ENCODE results near the gene MRTFB. TPM values are rescaled to one million over a fixed set of nuclear protein-coding genes. Genes with fewer than 3 reads are reported as not detected.
"Not testable (repeated sequence)": the region's sequence is repeated elsewhere in the genome, so short reads cannot be mapped to it uniquely, and the experiment has no call there.

Gene MRTFB
- total RNA-seq, 1 experiment from 2014 or later, result 29.5 TPM

GRCh38 chr16:14120335-14120734, 49.2 kb downstream of the MRTFB start:
- Histone ChIP-seq H3K27me3 (replicated peaks; ENCODE audit: control insufficient read depth, insufficient read depth, low read length) (no peaks in the 10 kb centered on the region), H3K36me3 (ENCODE audit: control insufficient read depth, insufficient read depth, low read length) (no peaks in the 10 kb centered on the region), H3K4me1 (no peaks in the 10 kb centered on the region), H3K9me3 (no peaks in the 10 kb centered on the region), H3K4me3 (ENCODE audit: low read depth, low read length) (no peak overlapping the region)
- intact Hi-C loops (cut with micrococcal nuclease; ENCODE audit: unreplicated experiment), result no loop called here
- Mint-ChIP-seq H3K4me1 (ENCODE audit: low read depth, unreplicated experiment) (peaks cover 7% of the 10 kb centered on the region), H3K4me3 (ENCODE audit: unreplicated experiment) (no peak overlapping the region), H3K36me3 (ENCODE audit: insufficient read depth, unreplicated experiment) (peaks cover 4% of the 10 kb centered on the region), H3K27me3 (ENCODE audit: insufficient read depth, unreplicated experiment) (no peaks in the 10 kb centered on the region), H3K27ac (ENCODE audit: unreplicated experiment) (no peak overlapping the region), H3K9me3 (ENCODE audit: unreplicated experiment) (no peaks in the 10 kb centered on the region)
- BruUV-seq (replicated peaks), result no TSS peak
- no peak for TF ChIP-seq CTCF (IDR thresholded peaks at IDR 0.05; ENCODE audit: insufficient read depth in 1 of 2, low read depth in 1 of 2, low read length in 1 of 2, severe bottlenecking in 1 of 2, unreplicated experiment in 1 of 2)
- no peak for DNase-seq
- POLR2A ChIA-PET, result no interaction called here
- CTCF ChIA-PET, result no interaction called here

GRCh38 chr16:14121142-14121541, 50.0 kb downstream of the MRTFB start:
- no peaks in the 10 kb centered on the region for H3K36me3 ChIP-seq (ENCODE audit: control insufficient read depth, insufficient read depth, low read length)
- no peak for DNase-seq
- no peaks in the 10 kb centered on the region for H3K4me1 ChIP-seq
- no peak overlapping the region for H3K4me3 ChIP-seq (ENCODE audit: low read depth, low read length)
- H3K9me3 Mint-ChIP-seq (ENCODE audit: unreplicated experiment), result no peaks in the 10 kb centered on the region
- intact Hi-C loops (cut with micrococcal nuclease; ENCODE audit: unreplicated experiment), result no loop called here
- TF ChIP-seq CTCF (IDR thresholded peaks at IDR 0.05; ENCODE audit: insufficient read depth in 1 of 2, low read depth in 1 of 2, low read length in 1 of 2, severe bottlenecking in 1 of 2, unreplicated experiment in 1 of 2), result no peak
- H3K4me1 Mint-ChIP-seq (ENCODE audit: low read depth, unreplicated experiment), result peaks cover 7% of the 10 kb centered on the region
- H3K4me3 Mint-ChIP-seq (ENCODE audit: unreplicated experiment), result no peak overlapping the region
- H3K27me3 ChIP-seq (replicated peaks; ENCODE audit: control insufficient read depth, insufficient read depth, low read length), result no peaks in the 10 kb centered on the region
- H3K9me3 ChIP-seq, result no peaks in the 10 kb centered on the region; the same call in 1 of the 2 replicates
- ChIA-PET POLR2A (no interaction called here), CTCF (no interaction called here)
- no peaks in the 10 kb centered on the region for H3K27me3 Mint-ChIP-seq (ENCODE audit: insufficient read depth, unreplicated experiment)
- H3K27ac Mint-ChIP-seq (ENCODE audit: unreplicated experiment), result no peak overlapping the region
- H3K36me3 Mint-ChIP-seq (ENCODE audit: insufficient read depth, unreplicated experiment), result peaks cover 4% of the 10 kb centered on the region
- BruUV-seq (replicated peaks), result no TSS peak

- no TSS peak for BruUV-seq (replicated peaks)
- no peaks in the 10 kb centered on the region for H3K9me3 Mint-ChIP-seq (ENCODE audit: unreplicated experiment)
- H3K4me3 Mint-ChIP-seq (ENCODE audit: unreplicated experiment), result no peak overlapping the region
- no peak for TF ChIP-seq CTCF (IDR thresholded peaks at IDR 0.05; ENCODE audit: insufficient read depth in 1 of 2, low read depth in 1 of 2, low read length in 1 of 2, severe bottlenecking in 1 of 2, unreplicated experiment in 1 of 2)
- no peaks in the 10 kb centered on the region for H3K4me1 ChIP-seq
- no peaks in the 10 kb centered on the region for H3K27me3 ChIP-seq (replicated peaks; ENCODE audit: control insufficient read depth, insufficient read depth, low read length)
- no peak for DNase-seq
- peaks cover 7% of the 10 kb centered on the region for H3K4me1 Mint-ChIP-seq (ENCODE audit: low read depth, unreplicated experiment)
- H3K36me3 ChIP-seq (ENCODE audit: control insufficient read depth, insufficient read depth, low read length), result no peaks in the 10 kb centered on the region
- peaks cover 4% of the 10 kb centered on the region for H3K36me3 Mint-ChIP-seq (ENCODE audit: insufficient read depth, unreplicated experiment)
- no peaks in the 10 kb centered on the region for H3K27me3 Mint-ChIP-seq (ENCODE audit: insufficient read depth, unreplicated experiment)
- no peak overlapping the region for H3K4me3 ChIP-seq (ENCODE audit: low read depth, low read length)
- intact Hi-C loops (cut with micrococcal nuclease; ENCODE audit: unreplicated experiment), result no loop called here
- ChIA-PET POLR2A (no interaction called here), CTCF (no interaction called here)
- no peaks in the 10 kb centered on the region; the same call in 1 of the 2 replicates for H3K9me3 ChIP-seq
- H3K27ac Mint-ChIP-seq (ENCODE audit: unreplicated experiment), result no peak overlapping the region
Observed at GRCh38 chr16:14121872-14122271, 50.8 kb downstream of the MRTFB start.

GRCh38 chr16:14122430-14122829, 51.3 kb downstream of the MRTFB start:
- not testable (repeated sequence) for H3K4me3 Mint-ChIP-seq (ENCODE audit: unreplicated experiment)

More at GRCh38 chr16:14122430-14122829, 51.3 kb downstream of the MRTFB start:
- CTCF ChIA-PET; H3K4me1 ChIP-seq; H3K27me3 Mint-ChIP-seq (ENCODE audit: insufficient read depth, unreplicated experiment); H3K27me3 ChIP-seq (replicated peaks; ENCODE audit: control insufficient read depth, insufficient read depth, low read length); H3K36me3 ChIP-seq (ENCODE audit: control insufficient read depth, insufficient read depth, low read length); BruUV-seq (replicated peaks); H3K9me3 ChIP-seq; intact Hi-C loops (cut with micrococcal nuclease; ENCODE audit: unreplicated experiment); DNase-seq; H3K4me3 ChIP-seq (ENCODE audit: low read depth, low read length); H3K36me3 Mint-ChIP-seq (ENCODE audit: insufficient read depth, unreplicated experiment); POLR2A ChIA-PET; H3K27ac Mint-ChIP-seq (ENCODE audit: unreplicated experiment); H3K9me3 Mint-ChIP-seq (ENCODE audit: unreplicated experiment); H3K4me1 Mint-ChIP-seq (ENCODE audit: low read depth, unreplicated experiment): not testable (repeated sequence)
